GM19324 (cell line): Measurements from ENCODE around the gene PFDN1.
"Not testable (repeated sequence)": the region's sequence is repeated elsewhere in the genome, so short reads cannot be mapped to it uniquely, and the experiment has no call there.

Source experiments
- ATAC-seq: cut with Tn5 transposase; IDR thresholded peaks from one replicate; pipeline ENCODE4 v1.9.1; 2021; ENCODE audit warnings: mild to moderate bottlenecking, moderate library complexity; ENCODE audit not compliant: unreplicated experiment, low FRiP score

The PFDN1 gene

DNA sequence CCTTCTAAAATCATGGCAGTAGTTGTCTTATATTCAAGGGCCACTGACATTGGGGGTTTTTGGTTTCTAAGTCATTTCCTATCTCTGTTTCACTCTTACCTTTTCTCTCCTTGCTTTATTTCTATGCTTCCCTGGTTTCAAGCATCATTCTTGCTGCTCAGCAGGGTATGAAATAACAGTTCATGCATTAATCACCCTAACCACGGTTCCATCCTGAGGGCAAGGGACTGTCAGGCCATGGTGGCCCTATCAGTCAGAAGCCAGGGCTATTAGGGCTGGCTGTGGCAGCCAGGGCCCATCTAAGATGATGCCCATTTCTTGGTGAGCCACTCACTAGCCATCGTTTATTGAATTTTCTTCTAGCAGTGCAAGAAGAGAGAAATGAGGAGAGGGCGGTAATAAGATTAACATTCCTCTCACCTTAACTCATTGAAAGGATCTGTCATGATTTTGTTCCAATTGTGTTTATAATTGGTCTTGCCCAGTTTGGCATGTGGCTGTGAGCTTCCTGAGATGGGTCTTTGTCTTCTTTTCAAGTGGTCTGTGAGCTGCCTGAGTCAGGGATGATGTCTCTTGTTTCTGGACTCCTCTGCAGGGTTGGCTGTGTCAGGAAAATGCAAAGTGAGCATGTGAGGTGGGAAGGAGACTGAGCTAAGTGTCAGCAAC, 82.7 kb downstream of the PFDN1 start:
- peak; percentile 36 for ATAC-seq

GRCh38 chr5:140219068-140219991, 83.6 kb downstream of the PFDN1 start:
- peak; percentile 41 for ATAC-seq

GRCh38 chr5:140217299-140218026, 85.4 kb downstream of the PFDN1 start:
- ATAC-seq: no peak

DNA sequence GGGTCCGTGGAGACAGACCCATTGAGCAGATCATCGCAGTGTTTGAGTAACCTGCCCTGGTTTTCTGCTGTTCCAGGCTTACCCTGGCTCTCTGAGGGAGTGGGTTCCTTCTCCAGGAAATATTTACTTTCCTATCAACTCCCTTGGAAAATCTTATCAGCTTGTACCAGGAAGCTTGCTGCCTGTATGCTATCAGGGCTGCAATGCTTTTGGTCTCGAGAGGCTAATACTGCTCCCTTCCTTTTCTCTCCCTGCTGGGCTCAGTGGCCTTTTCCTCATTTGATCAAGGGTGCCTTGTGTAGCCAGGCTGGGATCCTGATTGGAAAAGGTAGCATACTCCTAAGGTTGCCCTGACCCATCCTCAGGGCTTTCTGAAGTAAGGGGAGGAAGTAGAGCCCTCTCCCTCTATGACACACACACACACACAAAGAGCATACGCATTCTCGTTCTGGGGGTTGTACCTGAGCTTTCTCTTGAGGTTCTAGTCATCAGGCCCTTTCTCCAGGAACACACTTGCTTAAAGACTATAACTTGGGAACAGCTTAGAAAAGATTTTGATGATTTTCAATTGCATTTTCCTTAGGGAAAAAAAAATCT, 86.3 kb downstream of the PFDN1 start:
- no peak for ATAC-seq

DNA sequence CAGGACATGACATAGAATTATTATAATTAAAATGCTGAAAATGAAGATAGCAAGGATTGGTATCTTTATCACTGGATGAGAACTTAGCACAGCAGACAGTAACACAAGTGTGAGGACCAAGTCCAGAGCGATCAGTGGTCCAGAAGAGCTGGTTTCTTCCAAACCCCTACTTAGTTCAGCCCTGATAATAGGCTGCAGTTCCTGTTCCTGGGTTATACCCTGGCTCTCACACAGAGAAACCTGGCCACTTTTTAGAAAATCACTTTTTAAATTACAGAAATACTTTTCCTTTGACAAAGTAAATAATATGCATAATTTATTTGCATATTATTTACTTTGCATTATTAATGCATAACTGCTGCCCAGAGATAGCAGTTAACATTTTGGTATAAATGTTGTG, 87.6 kb downstream of the PFDN1 start:
- ATAC-seq: no peak

DNA sequence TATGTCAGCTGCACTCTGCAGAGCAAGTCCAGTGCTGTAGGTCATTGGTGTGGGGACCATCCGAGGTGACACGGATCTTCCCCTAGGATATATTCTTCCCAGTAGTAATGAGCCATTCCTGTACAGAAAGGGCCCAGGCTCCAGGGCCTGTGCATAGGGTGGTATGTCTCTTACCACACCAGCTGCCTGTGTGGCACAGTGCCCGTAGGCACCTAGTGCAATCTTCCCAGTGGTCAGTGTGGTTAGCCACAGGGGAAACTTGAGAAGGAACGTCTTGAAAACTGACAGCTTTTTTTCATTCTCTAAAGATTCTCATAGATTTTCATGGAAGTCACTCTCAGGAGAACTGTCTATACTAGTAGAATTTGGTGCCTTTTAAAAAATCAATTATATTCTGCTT, 88.1 kb downstream of the PFDN1 start:
- no peak for ATAC-seq

- no peak for ATAC-seq
Measured at GRCh38 chr5:140213370-140213983, 89.4 kb downstream of the PFDN1 start.

DNA sequence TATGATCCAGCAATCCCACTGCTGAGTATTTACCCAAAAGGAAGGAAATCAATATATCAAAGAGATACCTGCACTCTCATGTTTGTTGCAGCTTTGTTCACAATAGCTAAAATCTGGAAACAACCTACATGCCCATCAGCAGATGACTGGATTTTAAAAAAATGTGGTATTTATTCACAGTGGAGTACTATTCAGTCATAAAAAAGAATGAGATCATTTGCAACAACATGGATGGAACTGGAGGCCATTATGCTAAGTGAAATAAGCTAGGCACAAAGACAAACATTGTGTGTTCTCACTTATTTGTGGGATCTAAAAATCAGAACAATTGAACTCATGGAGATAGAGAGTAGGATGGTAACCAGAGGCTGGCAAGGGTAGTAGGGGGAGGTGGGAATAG, 94.8 kb downstream of the PFDN1 start:
- ATAC-seq: no peak

DNA sequence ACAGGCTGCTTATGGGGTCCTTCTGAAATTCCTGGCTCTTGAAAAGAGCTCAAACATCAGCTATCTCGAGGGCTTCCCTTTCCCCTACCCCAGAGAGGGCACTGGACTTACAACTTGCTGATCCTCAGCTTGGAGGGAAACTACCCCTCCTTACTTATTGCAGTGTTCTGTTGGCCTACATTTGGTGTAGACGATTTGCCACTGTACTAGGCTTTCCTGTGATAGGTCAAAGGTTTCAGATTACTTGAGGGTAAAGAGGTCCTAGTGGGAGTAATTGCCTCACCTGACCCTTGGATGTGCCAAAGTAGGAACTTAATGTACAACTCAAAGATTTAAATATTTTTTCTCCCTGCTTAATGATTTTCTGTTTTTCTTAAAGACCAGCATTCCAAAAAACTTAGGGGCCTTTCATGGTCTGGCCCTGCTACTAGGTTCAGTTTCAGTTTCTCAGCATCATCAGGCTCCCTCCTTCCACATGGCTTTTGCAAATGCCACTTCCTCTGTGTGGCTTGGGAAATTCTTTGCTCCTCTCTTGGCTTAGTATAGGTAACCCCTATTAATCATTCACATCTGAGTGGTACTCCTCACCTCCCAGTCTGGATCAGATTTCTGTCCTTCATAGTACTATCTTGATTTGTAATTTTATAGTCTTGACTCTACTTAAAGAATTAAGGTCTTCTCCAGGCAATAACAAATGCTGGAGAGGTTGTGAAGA, 95.5 kb downstream of the PFDN1 start:
- ATAC-seq: peak; percentile 42

GRCh38 chr5:140205952-140206351, 96.9 kb downstream of the PFDN1 start:
- no peak for ATAC-seq

GRCh38 chr5:140205216-140205615, 97.7 kb downstream of the PFDN1 start:
- no peak for ATAC-seq

GRCh38 chr5:140202610-140203009, 100.3 kb downstream of the PFDN1 start:
- ATAC-seq: no peak

GRCh38 chr5:140202078-140202477, 100.8 kb downstream of the PFDN1 start:
- no peak for ATAC-seq

GRCh38 chr5:140198915-140199314, 104.0 kb downstream of the PFDN1 start:
- not testable (repeated sequence) for ATAC-seq

- no peak for ATAC-seq
Measured at GRCh38 chr5:140197023-140197422, 105.9 kb downstream of the PFDN1 start.

DNA sequence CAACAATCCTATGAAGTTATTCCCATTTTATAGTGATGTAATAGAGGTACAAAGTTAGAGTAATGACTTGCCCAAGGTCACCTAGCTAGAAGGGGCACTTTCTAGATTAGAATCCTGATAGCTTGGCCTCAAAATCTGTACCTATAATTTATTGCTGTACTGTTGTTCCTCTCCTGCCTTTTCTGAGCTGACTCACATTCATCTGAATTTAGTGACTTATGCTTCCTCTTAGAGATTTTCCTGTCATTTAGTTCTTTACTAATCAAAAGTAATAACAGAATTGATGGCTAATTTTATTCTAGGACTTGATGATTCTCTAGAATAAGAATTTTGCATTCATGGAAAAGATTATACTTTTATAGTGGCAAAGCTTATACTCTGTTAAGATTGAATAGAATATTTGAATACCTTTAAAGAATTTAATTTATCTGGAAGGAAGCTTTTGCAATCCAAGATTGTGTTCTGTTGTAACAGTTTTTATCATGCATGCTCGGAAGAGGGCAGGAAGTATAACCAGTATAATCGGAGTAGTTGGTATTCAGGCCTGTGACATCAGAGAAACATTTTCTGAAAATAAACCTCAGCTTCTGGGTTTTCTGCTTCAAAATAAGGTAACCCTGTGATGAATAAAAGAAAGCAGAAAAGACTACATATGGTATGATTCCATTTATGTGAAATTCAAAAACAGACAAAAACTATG, 106.6 kb downstream of the PFDN1 start:
- no peak for ATAC-seq
